MM.1S (cell line): ENCODE data around the gene COL6A2.

Experiments
- EZH2 ChIP-seq: fragments of 300-600 bp; sonication (generic); optimal IDR thresholded peaks from 2 replicates; pipeline ENCODE3; 2017; ENCODE audit warnings: low read depth, mild to moderate bottlenecking, antibody characterized with exemption, low read length, mixed read lengths
- EZH2phosphoT487 ChIP-seq: fragments of 300-600 bp; sonication (generic); IDR thresholded peaks from 2 replicates; pipeline ENCODE4 v1.6.1; 2018; ENCODE audit warnings: antibody characterized with exemption, low read length
- TF ChIP-seq, protein P1 (sequence below): fragments of 300-600 bp; sonication (generic); IDR thresholded peaks from 2 replicates; pipeline ENCODE4 v1.5.1; 2016; ENCODE audit warnings: antibody characterized with exemption, low read length, mixed read lengths

DNA sequence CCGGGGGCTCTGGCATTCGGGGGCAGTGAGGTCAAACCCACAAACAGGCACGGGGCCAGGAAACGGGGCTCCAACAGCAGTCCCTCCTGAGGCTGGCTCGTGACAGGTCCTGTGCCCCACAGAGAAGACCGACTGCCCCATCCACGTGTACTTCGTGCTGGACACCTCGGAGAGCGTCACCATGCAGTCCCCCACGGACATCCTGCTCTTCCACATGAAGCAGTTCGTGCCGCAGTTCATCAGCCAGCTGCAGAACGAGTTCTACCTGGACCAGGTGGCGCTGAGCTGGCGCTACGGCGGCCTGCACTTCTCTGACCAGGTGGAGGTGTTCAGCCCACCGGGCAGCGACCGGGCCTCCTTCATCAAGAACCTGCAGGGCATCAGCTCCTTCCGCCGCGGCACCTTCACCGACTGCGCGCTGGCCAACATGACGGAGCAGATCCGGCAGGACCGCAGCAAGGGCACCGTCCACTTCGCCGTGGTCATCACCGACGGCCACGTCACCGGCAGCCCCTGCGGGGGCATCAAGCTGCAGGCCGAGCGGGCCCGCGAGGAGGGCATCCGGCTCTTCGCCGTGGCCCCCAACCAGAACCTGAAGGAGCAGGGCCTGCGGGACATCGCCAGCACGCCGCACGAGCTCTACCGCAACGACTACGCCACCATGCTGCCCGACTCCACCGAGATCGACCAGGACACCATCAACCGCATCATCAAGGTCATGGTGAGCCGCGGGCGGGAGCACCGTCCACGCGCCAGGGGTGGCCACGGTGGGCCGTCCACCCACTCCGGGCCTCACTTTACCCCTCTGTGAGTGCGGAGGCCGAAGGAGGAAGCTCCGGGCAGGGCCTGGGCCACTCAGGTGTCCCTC, 14.2 kb downstream of the COL6A2 start:
- TF ChIP-seq, protein P1, sequence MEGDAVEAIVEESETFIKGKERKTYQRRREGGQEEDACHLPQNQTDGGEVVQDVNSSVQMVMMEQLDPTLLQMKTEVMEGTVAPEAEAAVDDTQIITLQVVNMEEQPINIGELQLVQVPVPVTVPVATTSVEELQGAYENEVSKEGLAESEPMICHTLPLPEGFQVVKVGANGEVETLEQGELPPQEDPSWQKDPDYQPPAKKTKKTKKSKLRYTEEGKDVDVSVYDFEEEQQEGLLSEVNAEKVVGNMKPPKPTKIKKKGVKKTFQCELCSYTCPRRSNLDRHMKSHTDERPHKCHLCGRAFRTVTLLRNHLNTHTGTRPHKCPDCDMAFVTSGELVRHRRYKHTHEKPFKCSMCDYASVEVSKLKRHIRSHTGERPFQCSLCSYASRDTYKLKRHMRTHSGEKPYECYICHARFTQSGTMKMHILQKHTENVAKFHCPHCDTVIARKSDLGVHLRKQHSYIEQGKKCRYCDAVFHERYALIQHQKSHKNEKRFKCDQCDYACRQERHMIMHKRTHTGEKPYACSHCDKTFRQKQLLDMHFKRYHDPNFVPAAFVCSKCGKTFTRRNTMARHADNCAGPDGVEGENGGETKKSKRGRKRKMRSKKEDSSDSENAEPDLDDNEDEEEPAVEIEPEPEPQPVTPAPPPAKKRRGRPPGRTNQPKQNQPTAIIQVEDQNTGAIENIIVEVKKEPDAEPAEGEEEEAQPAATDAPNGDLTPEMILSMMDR: no peak
- TF ChIP-seq EZH2: no peak
- TF ChIP-seq EZH2phosphoT487: no peak
